Neutrophil (primary cell): ENCODE results near the gene MS4A2.
"Not testable (repeated sequence)": the region's sequence is repeated elsewhere in the genome, so short reads cannot be mapped to it uniquely, and the experiment has no call there.

Experiments used
- H3K27ac ChIP-seq: fragments of 200-600 bp; sonication (generic); 2 replicates; pipeline ENCODE4 v1.5.1; 2016; ENCODE audit warnings: mild to moderate bottlenecking, moderate library complexity
- H3K27me3 ChIP-seq: fragments of 200-600 bp; sonication (generic); 2 replicates; pipeline ENCODE4 v1.6.0; 2016; ENCODE audit warnings: mild to moderate bottlenecking
- H3K36me3 ChIP-seq: fragments of 200-600 bp; sonication (generic); 2 replicates; pipeline ENCODE4 v1.5.1; 2017
- H3K4me1 ChIP-seq, 2 experiments: fragments of 200-600 bp in 1 of 2; sonication (generic) in 1 of 2; 1 replicate in 1 of 2; 2 replicates in 1 of 2; pipeline versions ENCODE4 v1.5.1 to v1.6.1; 2013 to 2016; ENCODE audit warnings: low read depth in 1 of 2, low read length in 1 of 2, mild to moderate bottlenecking in 1 of 2, moderate library complexity in 1 of 2; ENCODE audit not compliant: control insufficient read depth in 1 of 2, insufficient read depth in 1 of 2
- H3K4me3 ChIP-seq, 2 experiments: fragments of 200-600 bp in 1 of 2; sonication (generic) in 1 of 2; 1 replicate in 1 of 2; 2 replicates in 1 of 2; pipeline ENCODE4 v1.5.1; 2013 to 2016; ENCODE audit warnings: low read depth in 1 of 2, low read length in 1 of 2, mild to moderate bottlenecking in 1 of 2, moderate library complexity in 1 of 2
- H3K9me3 ChIP-seq: fragments of 200-600 bp; sonication (generic); 2 replicates; pipeline ENCODE4 v1.5.1; 2016
- TF ChIP-seq, protein P1 (sequence below): fragments of 200-600 bp; sonication (generic); IDR thresholded peaks from 2 replicates; pipeline ENCODE4 v1.5.1; 2016; ENCODE audit warnings: antibody characterized with exemption

The MS4A2 gene

DNA sequence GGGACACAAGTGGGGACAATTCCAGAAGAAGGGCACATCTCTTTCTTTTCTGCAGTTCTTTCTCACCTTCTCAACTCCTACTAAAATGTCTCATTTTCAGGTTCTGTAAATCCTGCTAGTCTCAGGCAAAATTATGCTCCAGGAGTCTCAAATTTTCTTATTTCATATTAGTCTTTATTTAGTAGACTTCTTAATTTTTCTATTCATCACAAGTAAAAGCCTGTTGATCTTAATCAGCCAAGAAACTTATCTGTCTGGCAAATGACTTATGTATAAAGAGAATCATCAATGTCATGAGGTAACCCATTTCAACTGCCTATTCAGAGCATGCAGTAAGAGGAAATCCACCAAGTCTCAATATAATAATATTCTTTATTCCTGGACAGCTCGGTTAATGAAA, at the start of gene MS4A2:
MS4A2 (plus strand) TSS at position 301 of the 400 bp plus-strand sequence. CDS start 102 bp downstream, outside the sequence.
- Histone ChIP-seq H3K27me3 (no peaks in the 10 kb centered on the region), H3K4me1 (no peaks in the 10 kb centered on the region), H3K9me3 (no peaks in the 10 kb centered on the region), H3K27ac (no peak within 1 kb of the TSS), H3K36me3 (no peaks in the 10 kb centered on the region), H3K4me3 (no peak within 1 kb of the TSS)
- TF ChIP-seq, protein P1, sequence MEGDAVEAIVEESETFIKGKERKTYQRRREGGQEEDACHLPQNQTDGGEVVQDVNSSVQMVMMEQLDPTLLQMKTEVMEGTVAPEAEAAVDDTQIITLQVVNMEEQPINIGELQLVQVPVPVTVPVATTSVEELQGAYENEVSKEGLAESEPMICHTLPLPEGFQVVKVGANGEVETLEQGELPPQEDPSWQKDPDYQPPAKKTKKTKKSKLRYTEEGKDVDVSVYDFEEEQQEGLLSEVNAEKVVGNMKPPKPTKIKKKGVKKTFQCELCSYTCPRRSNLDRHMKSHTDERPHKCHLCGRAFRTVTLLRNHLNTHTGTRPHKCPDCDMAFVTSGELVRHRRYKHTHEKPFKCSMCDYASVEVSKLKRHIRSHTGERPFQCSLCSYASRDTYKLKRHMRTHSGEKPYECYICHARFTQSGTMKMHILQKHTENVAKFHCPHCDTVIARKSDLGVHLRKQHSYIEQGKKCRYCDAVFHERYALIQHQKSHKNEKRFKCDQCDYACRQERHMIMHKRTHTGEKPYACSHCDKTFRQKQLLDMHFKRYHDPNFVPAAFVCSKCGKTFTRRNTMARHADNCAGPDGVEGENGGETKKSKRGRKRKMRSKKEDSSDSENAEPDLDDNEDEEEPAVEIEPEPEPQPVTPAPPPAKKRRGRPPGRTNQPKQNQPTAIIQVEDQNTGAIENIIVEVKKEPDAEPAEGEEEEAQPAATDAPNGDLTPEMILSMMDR, result no peak

DNA sequence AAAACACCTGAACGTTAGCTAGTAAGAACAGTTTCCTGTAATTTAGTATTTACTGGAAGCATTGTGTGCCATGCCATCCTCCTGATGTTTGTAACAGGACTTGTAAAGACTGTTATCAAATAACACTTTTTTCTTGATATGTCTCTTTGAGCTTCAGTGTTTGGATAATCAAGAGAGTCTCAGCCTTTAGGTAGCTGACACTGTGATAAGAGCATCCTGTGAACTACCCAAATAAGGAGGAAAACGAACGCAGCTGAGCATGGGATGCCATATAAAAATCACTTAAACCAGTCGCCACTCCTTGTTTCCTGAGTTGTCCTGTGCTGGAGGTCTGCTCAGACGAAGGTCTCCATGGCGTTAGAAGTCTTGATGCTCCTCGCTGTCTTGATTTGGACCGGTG, 48.4 kb upstream of the MS4A2 start, which contains the start of gene OOSP2:
OOSP2 (plus strand) TSS at position 301 of the 400 bp plus-strand sequence; CDS start at position 352, 51 bp downstream.
- Histone ChIP-seq H3K4me1 (peaks cover 10 to 15% of the 10 kb centered on the region in 2 experiments), H3K36me3 (no peaks in the 10 kb centered on the region), H3K27ac (no peak within 1 kb of the TSS), H3K27me3 (no peaks in the 10 kb centered on the region), H3K9me3 (no peaks in the 10 kb centered on the region), H3K4me3 (no peak within 1 kb of the TSS)
- TF ChIP-seq, protein P1, result no peak

DNA sequence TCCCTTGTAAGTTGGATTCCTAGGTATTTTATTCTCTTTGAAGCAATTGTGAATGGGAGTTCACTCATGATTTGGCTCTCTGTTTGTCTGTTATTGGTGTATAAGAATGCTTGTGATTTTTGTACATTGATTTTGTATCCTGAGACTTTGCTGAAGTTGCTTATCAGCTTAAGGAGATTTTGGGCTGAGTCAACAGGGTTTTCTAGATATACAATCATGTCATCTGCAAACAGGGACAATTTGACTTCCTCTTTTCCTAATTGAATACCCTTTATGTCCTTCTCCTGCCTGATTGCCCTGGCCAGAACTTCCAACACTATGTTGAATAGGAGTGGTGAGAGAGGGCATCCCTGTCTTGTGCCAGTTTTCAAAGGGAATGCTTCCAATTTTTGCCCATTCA, 38.0 kb upstream of the MS4A2 start:
- not testable (repeated sequence) for H3K27me3 ChIP-seq, H3K9me3 ChIP-seq, H3K36me3 ChIP-seq, H3K4me3 ChIP-seq, H3K27ac ChIP-seq
- H3K4me1 ChIP-seq, result peaks cover 13 to 15% of the 10 kb centered on the region in 2 experiments

DNA sequence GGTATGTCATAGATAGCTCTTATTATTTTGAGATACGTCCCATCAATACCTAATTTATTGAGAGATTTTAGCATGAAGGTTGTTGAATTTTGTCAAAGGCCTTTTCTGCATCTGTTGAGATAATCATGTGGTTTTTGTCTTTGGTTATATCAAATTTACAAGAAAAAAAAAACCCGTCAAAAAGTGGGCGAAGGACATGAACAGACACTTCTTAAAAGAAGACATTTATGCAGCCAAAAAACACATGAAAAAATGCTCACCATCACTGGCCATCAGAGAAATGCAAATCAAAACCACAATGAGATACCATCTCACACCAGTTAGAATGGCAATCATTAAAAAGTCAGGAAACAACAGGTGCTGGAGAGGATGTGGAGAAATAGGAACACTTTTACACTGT, 37.6 kb upstream of the MS4A2 start:
- H3K27ac ChIP-seq, H3K27me3 ChIP-seq, H3K36me3 ChIP-seq, H3K9me3 ChIP-seq, H3K4me3 ChIP-seq: not testable (repeated sequence)
- peaks cover 17 to 19% of the 10 kb centered on the region in 2 experiments for H3K4me1 ChIP-seq

DNA sequence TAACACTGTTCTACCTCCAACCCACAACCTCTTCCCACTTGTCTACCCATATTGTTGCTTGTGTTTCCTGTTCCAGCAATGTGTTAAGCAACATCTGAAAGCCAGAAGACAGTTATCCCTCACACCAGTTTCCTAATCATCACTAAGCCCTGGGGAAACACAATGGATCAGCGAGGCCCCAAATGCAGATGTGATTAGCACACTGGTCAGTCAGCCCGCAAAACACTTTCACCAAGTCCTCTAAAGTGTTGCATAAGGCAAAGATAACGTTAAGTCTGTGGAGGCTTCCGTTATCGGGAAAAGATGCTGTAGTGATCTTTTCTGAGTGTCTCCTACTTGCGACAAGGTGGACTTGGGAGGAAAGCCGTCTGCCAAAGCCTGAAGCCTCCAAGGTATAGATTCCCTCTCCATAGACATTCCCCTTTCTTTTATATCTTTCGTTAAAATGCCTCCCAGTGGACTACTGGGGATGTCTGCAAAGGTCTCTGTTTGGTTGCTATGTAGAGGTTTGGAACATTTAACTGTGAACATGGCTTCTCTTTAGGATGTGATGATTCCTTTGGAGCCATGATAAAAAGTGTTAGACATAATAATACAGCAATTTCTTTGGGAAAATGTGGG, 32.0 kb upstream of the MS4A2 start, which contains the start of gene MS4A3:
MS4A3 (plus strand) TSS at position 317 of the 621 bp plus-strand sequence. CDS start 4,496 bp downstream, outside the sequence.
- H3K4me1 ChIP-seq, result peaks cover 61 to 75% of the 10 kb centered on the region in 2 experiments
- peak within 1 kb of the TSS; percentile 73 for H3K27ac ChIP-seq
- no peaks in the 10 kb centered on the region for H3K27me3 ChIP-seq
- peak within 1 kb of the TSS; percentile 9 to 40 for H3K4me3 ChIP-seq
- no peaks in the 10 kb centered on the region for H3K9me3 ChIP-seq
- no peaks in the 10 kb centered on the region for H3K36me3 ChIP-seq
- TF ChIP-seq, protein P1, result no peak

DNA sequence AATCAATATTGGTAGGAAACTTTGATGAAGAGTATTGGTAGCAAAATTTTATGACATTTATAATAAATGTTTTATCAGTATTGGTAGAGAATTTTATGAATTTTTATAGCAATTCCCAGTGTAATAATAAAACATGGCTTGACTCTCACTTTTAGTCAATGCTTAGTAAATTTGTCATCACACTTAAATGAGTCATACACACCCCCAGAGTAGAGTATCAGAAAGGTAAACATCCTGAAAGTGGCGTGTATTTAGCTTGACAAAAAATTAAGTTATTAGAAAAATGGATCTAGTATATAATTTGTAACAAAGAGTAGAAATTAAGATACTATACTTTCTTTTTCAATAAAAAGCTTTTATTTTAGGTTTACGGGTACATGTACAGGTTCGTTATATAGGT, 29.4 kb upstream of the MS4A2 start:
- H3K36me3 ChIP-seq, result no peaks in the 10 kb centered on the region
- H3K4me3 ChIP-seq, result no peak overlapping the region
- TF ChIP-seq, protein P1, result no peak
- H3K27ac ChIP-seq, result peak overlapping the region; percentile 53
- H3K4me1 ChIP-seq, result peaks cover 78 to 96% of the 10 kb centered on the region in 2 experiments
- no peaks in the 10 kb centered on the region for H3K27me3 ChIP-seq
- no peaks in the 10 kb centered on the region for H3K9me3 ChIP-seq
